Activated gamma-delta T cell treated with Interleukin-2 at 50 U/mL for 16 hours (primary cell): ENCODE results near the gene XAB2.

Source experiments
- DNase-seq: peaks from one replicate; pipeline ENCODE4 v3.0.0-alpha.2; 2020

Gene XAB2

GRCh38 chr19:7575434-7576040, 53.8 kb downstream of the XAB2 start:
- no peak for DNase-seq

GRCh38 chr19:7570761-7571160, 58.6 kb downstream of the XAB2 start:
- no peak for DNase-seq
